GM12873 (cell line): ENCODE results near the gene DGKZ.
A peak's percentile ranks its signal among the peaks of the same experiment; 100 is the strongest.

ENCODE experiments used
- TF ChIP-seq, protein P1 (sequence below): IDR thresholded peaks from 2 replicates; pipeline ENCODE4 v1.5.1; 2012; ENCODE audit warnings: low read depth, mild to moderate bottlenecking, moderate library complexity, low read length, control low read depth; ENCODE audit not compliant: insufficient read depth; ENCODE audit errors: missing control alignments

Gene DGKZ

DNA sequence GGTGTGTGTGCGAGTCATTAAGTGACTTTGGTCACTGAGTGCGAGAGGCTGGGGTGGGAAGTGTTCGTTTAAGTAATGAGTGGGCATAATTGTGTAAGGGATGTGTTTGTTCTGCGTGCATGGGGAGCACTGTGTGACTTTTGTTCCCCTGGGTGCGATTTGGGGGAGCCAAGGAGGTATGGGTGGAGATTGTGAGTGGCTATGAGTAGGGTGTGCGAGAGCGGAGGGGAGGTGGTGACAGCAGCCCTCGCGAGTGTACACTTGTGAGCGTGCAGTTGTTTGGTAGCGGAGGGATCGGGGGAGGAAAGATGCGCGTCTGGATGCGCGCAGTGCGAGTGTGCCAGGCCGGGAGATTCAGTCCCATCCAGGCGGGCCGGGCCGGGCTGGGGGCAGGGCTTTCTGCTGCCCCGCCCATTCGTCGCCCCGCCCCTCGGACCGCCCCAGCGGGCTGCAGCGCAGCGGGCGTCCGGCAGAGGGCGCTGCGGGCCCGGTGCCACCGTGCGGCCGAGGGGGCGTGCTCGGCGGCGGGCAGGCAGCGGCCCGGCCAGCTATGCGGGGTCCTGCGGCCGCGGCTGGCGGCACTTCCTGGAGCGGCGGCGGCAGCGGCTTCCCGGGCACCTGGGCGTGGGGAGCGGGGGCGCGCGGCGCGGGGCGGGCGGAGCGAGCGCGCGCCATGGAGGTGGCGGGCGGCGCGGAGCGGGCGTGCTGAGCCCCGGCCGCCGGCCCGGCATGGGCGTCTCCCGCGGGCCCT lies at the start of gene DGKZ:
DGKZ (plus strand) TSS at position 578 of the 751 bp plus-strand sequence. CDS start 197 bp downstream, outside the sequence.
- TF ChIP-seq, protein P1, sequence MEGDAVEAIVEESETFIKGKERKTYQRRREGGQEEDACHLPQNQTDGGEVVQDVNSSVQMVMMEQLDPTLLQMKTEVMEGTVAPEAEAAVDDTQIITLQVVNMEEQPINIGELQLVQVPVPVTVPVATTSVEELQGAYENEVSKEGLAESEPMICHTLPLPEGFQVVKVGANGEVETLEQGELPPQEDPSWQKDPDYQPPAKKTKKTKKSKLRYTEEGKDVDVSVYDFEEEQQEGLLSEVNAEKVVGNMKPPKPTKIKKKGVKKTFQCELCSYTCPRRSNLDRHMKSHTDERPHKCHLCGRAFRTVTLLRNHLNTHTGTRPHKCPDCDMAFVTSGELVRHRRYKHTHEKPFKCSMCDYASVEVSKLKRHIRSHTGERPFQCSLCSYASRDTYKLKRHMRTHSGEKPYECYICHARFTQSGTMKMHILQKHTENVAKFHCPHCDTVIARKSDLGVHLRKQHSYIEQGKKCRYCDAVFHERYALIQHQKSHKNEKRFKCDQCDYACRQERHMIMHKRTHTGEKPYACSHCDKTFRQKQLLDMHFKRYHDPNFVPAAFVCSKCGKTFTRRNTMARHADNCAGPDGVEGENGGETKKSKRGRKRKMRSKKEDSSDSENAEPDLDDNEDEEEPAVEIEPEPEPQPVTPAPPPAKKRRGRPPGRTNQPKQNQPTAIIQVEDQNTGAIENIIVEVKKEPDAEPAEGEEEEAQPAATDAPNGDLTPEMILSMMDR, result peak; percentile 69

- TF ChIP-seq, protein P1, result no peak
Measured at GRCh38 chr11:46298699-46299433, 48.4 kb upstream of the DGKZ start.

DNA sequence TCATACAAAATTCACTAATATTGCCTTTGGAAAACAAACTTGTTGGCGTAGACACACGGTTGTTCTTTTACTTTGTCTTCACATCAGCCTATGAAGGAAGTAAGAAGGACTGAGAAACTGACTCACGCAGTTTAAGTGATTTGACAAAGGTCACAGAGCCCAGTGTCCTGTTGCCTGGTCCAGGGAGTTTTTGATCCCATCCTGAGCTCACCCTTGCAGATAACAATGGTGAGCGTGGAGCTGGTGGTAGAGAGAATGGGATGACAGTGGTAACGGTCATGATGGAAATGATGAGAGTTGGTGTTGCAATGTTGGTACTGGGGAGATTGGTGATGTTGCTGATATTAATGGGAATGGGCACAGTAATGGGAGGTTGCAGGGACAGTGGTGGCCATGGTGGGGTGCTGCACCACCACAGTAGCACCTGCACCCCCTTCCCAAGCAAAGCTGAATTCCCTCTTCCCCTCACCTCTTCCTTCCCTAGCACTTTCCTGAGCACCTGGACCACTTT lies 47.8 kb upstream of the DGKZ start:
- TF ChIP-seq, protein P1, result peak; percentile 23

GRCh38 chr11:46300270-46300669 lies 47.0 kb upstream of the DGKZ start:
- TF ChIP-seq, protein P1, result no peak

DNA sequence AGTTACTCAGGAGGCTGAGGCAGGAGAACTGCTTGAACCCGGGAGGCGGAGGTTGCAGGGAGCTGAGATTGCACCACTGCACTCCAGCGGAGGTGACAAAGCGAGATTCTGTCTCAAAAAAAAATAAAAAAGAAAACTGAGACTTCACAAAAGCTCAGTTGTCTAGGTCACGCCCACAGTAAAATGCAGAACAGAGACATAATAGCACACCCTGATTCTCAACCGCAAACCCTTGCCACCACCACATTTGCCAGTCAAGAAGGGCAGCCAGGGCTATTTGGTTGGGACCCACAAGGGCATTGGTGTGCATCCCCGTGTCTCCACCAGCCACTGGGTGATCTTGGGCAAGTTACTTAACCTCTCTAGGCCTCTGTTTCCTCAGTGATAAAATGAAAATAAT lies 44.4 kb upstream of the DGKZ start:
- TF ChIP-seq, protein P1, result no peak

GRCh38 chr11:46304605-46305179 lies 42.6 kb upstream of the DGKZ start:
- TF ChIP-seq, protein P1, result no peak

DNA sequence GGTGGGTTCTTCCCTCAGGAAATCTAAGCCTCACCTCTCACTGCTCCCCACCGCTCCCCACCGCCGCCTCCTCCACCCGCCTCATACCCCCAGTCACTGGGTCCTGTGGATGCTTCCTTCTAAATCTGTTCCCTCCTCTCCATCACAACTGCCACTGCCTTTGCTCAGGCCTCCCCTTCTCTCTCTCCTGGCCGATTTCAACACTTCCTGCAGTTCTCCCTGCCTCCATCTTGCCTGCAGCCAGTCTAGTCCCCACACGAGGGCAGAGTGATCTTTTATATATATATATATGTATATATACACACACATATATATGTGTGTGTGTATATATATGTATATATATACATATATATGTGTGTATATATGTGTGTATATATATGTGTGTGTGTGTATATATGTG lies 42.0 kb upstream of the DGKZ start:
- TF ChIP-seq, protein P1, result no peak
